ENCODE results near the gene TOMM34. TPM values are rescaled to one million over a fixed set of nuclear protein-coding genes. Genes with fewer than 3 reads are reported as not detected.

TOMM34 gene
- total and polyA plus RNA-seq, 8 donors: 18.1 to 26.8 (median 24.0) TPM

DNA sequence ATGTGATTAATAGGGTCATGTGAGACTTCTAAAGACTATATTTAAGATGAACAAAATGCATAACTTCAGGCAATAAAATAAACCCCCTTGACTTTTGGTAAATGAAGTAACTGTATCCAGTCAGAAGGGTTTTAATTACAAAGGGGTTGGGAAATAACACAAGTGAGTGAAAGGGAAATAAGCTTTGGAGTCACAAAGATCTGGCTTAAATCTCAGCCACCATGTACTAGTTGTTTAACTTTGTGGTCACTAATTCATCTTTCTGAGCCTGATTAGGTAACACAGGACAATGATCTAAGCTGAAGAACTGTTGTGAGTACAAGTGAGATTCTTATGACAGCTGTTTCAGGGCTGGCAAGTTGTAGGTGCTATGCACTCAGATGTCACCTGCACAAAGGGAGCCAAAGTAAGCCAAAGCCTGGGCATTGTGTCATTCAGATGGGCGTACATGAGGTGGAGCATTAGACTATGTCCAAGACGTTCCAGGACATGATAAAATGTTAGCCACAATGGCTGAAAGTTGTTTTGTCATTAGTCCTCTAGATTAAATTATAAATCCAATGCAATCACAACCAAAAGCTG is 13.8 kb downstream of the TOMM34 start:
- H3K4me3 ChIP-seq: no peak overlapping the region
- DNase-seq: no peak
- TF ChIP-seq, protein P1, sequence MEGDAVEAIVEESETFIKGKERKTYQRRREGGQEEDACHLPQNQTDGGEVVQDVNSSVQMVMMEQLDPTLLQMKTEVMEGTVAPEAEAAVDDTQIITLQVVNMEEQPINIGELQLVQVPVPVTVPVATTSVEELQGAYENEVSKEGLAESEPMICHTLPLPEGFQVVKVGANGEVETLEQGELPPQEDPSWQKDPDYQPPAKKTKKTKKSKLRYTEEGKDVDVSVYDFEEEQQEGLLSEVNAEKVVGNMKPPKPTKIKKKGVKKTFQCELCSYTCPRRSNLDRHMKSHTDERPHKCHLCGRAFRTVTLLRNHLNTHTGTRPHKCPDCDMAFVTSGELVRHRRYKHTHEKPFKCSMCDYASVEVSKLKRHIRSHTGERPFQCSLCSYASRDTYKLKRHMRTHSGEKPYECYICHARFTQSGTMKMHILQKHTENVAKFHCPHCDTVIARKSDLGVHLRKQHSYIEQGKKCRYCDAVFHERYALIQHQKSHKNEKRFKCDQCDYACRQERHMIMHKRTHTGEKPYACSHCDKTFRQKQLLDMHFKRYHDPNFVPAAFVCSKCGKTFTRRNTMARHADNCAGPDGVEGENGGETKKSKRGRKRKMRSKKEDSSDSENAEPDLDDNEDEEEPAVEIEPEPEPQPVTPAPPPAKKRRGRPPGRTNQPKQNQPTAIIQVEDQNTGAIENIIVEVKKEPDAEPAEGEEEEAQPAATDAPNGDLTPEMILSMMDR (IDR thresholded peaks at IDR 0.05): no peak
- no peaks in the 10 kb centered on the region for H3K27me3 ChIP-seq
- intact Hi-C loops (cut with DNase I): no loop called here
- peaks cover 0 to 96% of the 10 kb centered on the region in 2 donors for H3K36me3 ChIP-seq
- no peaks in the 10 kb centered on the region for H3K9me3 ChIP-seq
- H3K27ac ChIP-seq: no peak overlapping the region
- no peak for ATAC-seq
- peaks cover 0 to 9% of the 10 kb centered on the region in 2 donors for H3K4me1 ChIP-seq

DNA sequence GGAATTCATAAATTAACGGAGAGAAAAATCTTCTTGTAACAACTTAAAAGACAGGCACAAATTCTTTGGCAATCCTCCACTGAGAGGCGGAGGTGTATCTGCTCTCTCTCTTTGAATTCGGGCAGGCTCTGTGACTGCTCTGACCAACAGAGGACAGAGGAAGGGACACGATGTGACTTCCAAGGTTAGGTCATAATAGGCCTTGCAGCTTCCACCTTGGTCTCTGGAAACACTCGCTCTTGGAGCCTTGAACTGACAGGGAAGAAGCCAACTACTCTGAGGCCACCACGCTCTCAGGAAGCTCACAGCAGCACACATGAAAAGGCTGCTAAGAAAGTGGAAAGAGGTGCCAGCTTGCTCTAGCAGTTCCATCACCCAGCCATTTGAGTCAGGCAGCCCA is 14.9 kb downstream of the TOMM34 start:
- TF ChIP-seq, protein P1 (IDR thresholded peaks at IDR 0.05): no peak
- no peak overlapping the region for H3K27ac ChIP-seq
- peaks cover 0 to 96% of the 10 kb centered on the region in 2 donors for H3K36me3 ChIP-seq
- ATAC-seq: no peak
- intact Hi-C loops (cut with DNase I): no loop called here
- no peak for DNase-seq
- no peak overlapping the region for H3K4me3 ChIP-seq
- peaks cover 0 to 9% of the 10 kb centered on the region in 2 donors for H3K4me1 ChIP-seq
- H3K27me3 ChIP-seq: no peaks in the 10 kb centered on the region
- H3K9me3 ChIP-seq: no peaks in the 10 kb centered on the region

DNA sequence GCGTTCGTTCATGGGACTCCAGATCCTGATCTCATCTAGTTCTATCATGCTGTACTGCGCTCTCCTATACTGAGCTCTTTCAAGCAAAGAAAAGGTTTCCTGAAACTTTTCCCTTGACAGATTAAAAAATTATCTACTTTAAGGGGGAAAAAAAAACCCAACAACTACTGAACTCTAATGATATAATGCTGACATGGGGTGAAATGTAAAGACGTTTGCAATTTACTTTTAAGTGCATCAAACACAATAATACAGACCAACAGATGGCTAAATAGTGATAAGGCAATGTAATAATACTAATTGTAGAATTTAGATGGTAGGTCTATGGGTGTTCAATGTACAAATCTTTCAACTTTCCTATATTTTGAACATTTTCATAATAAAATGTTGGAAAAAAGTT is 16.4 kb downstream of the TOMM34 start:
- DNase-seq (no peak), ATAC-seq (no peak)
- H3K36me3 ChIP-seq: peaks cover 0 to 98% of the 10 kb centered on the region in 2 donors
- H3K27me3 ChIP-seq: no peaks in the 10 kb centered on the region
- intact Hi-C loops (cut with DNase I): no loop called here
- H3K4me3 ChIP-seq: no peak overlapping the region
- no peak overlapping the region for H3K27ac ChIP-seq
- H3K4me1 ChIP-seq: peaks cover 0 to 9% of the 10 kb centered on the region in 2 donors
- TF ChIP-seq, protein P1 (IDR thresholded peaks at IDR 0.05): no peak
- no peaks in the 10 kb centered on the region for H3K9me3 ChIP-seq

DNA sequence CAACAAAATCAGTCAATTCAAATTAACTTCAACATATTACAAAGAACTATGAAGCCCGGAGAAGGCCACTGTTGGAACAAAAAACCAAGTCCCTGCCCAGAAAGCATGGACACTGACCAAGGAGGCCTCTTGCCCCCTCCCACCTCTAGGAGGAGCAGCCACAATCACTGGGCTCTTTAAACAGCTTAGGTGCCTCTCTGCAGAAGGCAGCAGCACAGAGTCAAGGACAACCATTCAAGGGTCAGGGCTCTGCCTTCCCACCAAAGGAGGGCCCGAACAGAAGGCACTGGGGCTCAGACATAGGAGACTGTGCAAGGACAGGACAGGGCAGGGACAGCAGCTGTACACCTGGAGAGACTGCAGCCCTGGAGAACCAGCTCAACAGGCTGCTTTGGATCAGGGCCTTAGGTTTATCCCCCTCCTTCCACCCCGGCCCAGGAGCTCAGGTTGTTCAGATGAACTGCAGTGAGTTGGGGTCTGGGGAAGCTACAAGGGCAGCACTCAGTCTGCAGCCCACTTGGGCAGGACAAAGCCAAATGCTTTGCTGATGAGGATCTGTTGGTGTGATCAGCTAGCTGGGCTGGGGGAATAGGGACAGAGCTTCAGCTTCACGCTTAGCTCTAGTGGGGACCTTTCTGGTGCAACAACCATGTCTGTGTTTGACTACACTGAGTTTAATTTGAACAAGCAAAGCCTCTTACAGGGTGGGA is 17.8 kb downstream of the TOMM34 start:
- TF ChIP-seq, protein P1 (IDR thresholded peaks at IDR 0.05): no peak
- Histone ChIP-seq H3K27me3 (no peaks in the 10 kb centered on the region), H3K9me3 (no peaks in the 10 kb centered on the region), H3K4me3 (no peak overlapping the region), H3K27ac (no peak overlapping the region), H3K4me1 (peaks cover 0 to 5% of the 10 kb centered on the region in 2 donors), H3K36me3 (peaks cover 0 to 97% of the 10 kb centered on the region in 2 donors)
- no peak for ATAC-seq
- DNase-seq: no peak
- intact Hi-C loops (cut with DNase I): no loop called here

DNA sequence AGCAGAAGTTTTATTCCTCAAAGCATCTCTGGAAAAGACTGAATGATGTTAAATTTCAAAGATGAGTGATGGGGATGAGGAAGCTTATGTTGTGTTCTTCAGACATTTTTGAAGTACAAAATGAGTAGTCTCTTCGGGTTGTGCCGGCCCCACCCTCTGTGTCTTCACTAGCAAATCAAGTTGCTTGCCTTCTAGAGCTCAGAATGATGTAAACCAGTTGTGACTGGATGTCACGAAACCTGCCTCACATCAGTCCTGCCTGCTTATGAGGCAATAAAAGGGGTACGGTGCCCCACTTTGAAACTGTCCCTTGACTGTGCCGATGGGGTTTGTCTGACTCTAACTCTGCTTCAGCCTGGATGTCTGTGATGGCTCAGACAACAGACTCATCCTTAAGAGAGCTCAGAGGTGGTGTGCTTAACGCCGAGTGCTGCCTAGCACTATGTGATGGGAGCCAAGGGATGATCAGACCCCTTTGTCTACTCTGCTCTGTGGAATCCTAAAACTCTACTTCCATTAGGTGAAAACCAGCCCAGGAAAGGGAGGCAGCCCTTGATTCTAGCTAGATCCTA is 19.0 kb downstream of the TOMM34 start:
- ATAC-seq (no peak), DNase-seq (no peak)
- TF ChIP-seq, protein P1 (IDR thresholded peaks at IDR 0.05): no peak
- Histone ChIP-seq H3K4me3 (no peak overlapping the region), H3K4me1 (no peaks in the 10 kb centered on the region), H3K9me3 (no peaks in the 10 kb centered on the region), H3K27me3 (no peaks in the 10 kb centered on the region), H3K27ac (no peak overlapping the region), H3K36me3 (peaks cover 0 to 95% of the 10 kb centered on the region in 2 donors)
- intact Hi-C loops (cut with DNase I): no loop called here
